T follicular helper cell (primary cell): Measurements from ENCODE around the gene NRP1.
"Not testable (repeated sequence)": the region's sequence is repeated elsewhere in the genome, so short reads cannot be mapped to it uniquely, and the experiment has no call there.

Experiments used
- DNase-seq: peaks from one replicate; pipeline ENCODE4 v3.0.0-alpha.2; 2020; ENCODE audit warnings: low read depth

Gene NRP1

GRCh38 chr10:33321516-33321915 is 13.0 kb downstream of the NRP1 start:
- DNase-seq, result no peak

- DNase-seq, result no peak
Measured at GRCh38 chr10:33320288-33320687, 14.2 kb downstream of the NRP1 start.

- DNase-seq, result no peak
Measured at GRCh38 chr10:33315891-33316290, 18.6 kb downstream of the NRP1 start.

DNA sequence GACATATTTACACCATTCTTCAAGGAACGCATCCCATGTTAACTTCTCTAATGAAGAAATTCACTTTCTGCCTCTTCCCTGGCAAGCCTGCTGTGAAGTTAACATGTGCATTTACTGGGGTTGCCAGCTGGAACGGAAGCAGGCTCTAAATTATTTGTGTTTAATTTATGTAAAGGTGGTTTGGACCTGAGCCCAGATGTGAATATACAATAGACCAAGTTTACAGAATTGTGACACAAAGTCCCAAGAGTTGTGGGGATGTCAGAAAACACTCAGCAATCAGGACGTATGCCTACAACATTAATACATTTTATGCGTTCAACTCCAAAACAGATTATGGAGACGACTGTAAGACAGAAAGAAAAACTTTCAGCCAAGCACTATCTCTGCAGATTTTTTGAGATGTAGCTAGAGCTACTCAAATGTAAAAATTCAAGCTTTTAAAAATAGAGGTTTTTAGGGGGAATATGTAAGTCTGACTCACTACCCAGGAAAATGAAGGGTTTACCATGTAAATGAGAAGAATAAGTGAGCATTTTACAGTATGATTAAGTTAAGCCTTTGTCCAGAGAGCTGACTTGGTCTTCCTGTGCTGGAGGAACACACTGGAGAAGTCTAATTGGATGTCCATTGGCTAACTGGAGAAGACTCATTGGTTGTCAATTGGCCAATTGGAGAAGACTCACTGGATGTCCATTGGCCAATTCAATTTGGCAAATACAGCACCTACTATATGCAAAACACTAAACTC is 19.5 kb downstream of the NRP1 start:
- no peak for DNase-seq

DNA sequence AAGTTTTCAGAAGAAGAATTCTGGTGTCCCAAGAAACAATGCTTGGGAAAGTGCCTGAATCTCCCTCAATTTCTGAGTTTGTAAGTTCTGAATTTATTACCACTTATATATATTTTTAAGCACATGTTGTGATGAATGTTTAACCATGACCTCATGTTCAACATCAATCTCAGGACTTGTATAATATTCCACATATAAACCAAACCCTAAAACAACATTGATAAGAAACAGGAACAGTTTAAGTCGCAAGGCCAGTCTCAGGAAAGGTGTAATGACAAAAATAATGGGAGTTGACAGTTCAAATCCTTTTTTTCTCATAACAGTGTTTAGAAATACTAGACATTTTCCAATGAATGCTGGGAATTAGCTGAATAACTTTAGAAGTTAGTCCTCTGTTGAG is 22.8 kb downstream of the NRP1 start:
- no peak for DNase-seq

DNA sequence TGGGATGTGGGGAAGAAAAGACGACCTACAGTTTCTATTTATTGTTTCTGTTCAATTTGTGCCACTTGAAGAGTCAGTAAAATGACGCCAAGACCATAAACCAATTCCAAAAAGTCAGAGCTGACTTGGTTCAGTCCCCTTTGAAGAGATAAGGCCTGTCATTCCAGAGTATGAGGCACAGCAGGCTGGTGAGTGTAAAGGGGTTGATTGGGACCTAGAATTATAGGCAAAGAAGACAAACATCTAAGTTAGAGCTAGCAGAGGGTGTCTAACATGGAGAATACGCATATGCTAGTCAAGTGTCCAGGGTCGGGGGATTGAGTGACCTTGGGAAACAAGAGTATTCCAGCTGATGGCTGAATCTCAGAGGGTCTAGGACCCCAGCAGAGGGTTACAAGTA is 23.6 kb downstream of the NRP1 start:
- DNase-seq, result no peak

GRCh38 chr10:33309406-33309805 is 25.1 kb downstream of the NRP1 start:
- no peak for DNase-seq

GRCh38 chr10:33307835-33308234 is 26.6 kb downstream of the NRP1 start:
- no peak for DNase-seq

DNA sequence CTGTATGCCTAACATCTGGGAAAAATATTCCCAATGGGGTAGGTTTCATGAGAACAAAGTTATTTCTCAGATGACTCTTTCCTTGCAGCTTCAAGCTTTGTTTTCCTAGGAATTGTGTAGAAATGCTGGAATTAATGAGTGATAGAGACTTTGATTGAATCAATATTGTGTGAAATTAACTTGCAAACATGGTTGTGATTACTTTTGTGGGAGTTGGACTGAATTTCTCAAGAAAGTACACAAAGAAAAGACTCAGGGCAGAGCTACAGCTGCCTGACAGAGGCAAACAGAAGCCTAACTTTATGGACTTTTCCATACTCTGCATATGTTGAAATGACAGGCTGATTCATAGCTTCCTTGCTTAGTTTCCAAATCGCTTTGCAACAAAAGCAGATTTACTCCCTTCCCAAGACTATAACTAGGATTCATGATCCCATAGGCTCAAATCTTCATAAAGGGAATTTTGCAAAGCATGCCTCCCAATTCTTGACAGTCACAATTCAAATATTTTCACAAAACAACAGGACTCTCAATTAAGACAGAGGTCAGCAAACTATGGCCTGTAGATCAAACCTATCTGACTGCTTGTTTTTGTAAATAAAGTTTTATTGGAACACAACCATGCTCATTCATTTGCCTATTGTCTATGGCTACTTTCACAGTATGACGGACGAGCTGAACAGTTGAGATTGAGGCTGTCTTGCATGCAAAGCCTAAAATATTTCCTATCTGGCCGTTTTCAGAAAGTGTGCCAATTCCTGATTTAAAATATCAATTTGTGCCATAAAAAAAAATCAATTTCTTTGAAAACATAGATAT is 27.6 kb downstream of the NRP1 start:
- no peak for DNase-seq

- DNase-seq, result no peak
Measured at GRCh38 chr10:33306126-33306525, 28.3 kb downstream of the NRP1 start.

DNA sequence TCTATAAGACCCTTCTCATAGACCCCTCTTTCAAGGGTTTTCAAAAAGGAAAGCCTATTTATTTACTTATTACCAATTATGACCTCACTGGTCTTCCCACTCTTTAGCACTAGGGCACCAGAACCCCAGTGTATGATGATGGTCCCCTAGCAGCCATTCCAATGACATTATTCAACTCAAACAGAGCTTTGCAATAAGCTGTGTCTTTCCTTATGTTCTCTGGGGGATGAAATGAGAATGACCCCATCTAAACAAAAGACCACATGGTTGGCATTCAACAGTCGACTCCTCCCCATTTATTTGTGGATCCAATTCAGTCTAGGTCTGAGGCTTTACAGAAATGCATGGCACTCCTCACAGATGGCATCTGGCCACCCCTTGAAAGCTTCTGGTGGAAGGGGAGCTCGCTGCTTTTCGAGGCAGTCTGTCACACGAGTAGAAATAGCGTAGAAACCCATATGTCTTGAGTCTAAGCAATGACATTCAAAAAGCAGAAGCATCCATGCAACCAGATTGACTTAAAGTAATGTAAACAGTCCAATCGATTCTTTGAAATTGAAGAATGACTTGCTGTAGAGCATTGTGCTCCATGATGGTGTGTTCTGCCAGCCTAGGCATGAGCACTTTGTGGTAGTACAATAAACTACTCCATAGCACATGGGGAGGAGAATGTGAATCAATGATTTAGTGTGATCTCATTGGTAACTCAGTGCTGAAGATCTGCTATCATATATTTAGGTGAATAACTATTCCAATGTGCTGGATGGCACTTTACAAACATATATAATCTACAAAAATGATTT is 29.8 kb downstream of the NRP1 start:
- no peak for DNase-seq

DNA sequence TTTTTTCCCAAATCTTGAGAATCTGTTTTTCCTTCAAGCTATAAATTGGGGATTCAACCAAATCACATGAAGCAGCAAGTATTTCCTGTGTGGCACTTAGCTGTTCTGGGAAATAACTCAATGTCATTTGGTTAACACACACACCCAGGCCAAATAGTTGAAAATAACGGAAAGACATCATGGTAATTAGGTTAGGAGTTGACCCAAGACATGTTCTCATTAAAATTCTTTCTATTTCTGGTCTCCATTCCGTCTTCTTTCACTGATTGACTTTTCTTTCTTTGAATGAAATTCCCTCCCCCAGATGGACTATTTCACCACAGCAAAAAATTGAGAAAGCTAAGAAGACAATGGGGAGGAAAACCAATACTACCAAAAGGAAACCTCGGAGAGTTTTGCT is 30.5 kb downstream of the NRP1 start:
- no peak for DNase-seq

DNA sequence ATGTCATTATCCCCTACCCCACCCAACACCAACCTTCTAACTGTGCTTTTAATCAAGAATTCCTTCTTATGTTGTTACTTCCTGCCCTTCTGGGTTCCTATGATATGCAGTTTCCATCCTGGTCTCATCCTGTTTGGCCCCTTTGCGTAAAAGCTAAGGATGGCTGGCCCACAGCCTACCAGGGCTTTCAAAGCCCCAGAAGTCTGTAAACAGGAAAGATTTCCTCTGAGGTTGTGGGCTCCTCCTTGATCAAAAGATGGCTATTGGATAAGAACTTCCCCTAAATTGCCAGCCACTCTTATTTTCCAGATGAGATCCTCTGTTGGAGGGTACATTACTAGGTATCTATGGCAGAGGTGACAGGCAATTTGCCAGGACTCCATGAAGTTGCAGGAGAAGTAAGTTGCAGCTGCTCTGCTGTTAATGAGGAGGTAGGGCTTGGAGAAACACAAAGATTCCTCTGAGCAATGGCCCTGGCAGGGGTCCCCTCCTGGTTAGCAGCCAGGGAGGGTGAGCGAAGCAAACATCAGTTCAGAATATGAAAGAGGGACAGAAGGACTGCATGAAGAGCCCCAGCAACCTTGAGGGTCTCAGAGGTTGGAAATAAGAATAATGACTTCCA is 32.1 kb downstream of the NRP1 start:
- DNase-seq, result no peak

DNA sequence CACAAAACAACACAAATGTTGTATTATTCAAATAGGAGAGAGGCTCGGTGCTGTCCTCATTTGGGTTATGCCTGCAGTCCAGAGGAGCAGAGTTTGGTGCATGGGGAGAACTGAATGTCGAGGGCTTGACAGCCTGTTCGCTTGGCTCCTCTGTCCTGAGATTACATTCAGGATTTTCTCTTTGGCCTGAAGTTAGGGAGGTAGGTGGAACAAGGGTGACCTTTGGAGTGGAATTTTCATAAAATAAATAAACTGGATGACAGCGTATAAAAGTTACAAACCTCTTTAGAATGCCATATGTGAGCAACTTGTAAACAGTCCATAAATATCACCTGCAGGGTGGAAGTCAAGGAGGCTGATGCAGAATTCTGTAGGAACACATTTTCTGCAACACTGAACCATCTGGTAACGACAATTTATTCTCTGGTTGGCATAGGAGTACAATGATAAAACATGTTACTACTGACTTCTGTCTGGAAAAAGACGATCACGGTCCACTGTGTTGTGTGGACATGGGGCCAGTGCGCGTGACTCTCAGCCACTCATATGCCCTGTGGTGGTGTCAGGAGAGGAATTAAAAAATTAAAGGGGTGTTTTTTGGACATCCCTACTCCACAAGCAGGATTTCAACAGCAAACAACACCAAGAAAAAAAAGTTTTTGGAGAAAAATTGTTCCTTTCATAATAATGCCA is 33.2 kb downstream of the NRP1 start:
- no peak for DNase-seq

- not testable (repeated sequence) for DNase-seq
Measured at GRCh38 chr10:33300544-33300943, 33.9 kb downstream of the NRP1 start.

DNA sequence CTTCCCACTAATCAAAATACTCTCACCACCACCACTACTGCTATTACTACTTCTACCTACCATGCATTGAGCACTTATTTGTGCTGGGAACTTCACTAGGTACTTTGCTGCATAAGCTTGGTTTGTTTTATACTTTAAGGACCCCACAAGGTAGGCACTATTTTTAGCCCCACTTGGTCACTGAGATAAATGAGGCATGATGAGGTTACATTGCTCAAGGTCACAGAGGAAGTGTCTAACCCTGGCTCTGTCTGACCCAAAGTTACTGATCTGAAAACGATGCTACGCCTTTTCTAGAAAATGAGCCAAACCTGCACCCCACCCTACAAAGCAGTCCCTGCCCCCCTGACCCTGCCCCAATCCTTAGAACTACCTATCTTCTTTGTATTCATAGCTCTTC is 35.6 kb downstream of the NRP1 start:
- no peak for DNase-seq

GRCh38 chr10:33298110-33298509 is 36.4 kb downstream of the NRP1 start:
- DNase-seq, result no peak

GRCh38 chr10:33295851-33296250 is 38.6 kb downstream of the NRP1 start:
- no peak for DNase-seq

- no peak for DNase-seq
Measured at GRCh38 chr10:33293531-33294170, 40.8 kb downstream of the NRP1 start.

DNA sequence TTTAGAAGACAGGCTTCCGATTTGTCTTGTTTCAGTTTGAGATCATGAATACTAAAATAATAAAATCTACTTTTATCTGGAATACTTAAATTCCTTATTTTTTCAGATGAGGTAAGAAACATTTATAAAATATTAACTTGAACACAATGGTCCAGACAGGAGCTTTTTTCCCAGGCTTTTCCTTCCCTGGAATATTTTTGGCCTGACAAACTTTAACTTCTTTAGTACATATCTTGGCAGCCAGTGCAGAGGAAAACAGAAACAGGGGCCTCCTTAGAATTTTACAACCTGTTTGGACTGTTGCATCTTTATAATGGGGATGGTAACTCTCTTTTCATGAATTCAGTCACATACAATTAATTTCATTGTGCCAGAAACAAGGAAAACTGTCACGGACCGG is 41.4 kb downstream of the NRP1 start:
- no peak for DNase-seq

DNA sequence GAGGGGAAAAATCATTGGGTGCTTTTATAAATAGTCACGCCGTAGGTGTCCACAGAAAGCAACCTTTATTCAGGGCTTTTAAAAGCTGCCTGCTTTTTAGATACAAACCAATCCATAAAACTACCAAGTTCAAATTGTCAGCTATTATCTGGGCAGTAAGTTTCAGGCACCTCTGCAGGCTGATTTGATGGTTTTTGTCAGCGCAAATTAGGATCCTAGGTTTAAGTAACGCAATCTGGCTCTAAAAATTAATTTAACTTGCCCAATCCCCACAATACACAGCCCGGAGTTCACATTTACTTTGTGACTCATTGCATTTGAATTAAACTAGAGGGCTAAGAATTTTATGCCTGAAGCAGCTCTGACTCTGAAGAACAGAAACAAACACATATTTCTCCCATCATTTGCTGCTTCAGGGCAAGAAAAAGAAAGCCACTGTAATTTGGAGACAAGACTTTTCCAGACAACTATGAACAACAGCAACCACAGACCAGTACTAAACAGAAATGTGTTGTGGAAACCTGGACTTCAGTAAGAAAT is 43.3 kb downstream of the NRP1 start:
- DNase-seq, result no peak
